ENCODE measurements around the gene C1orf159. TPM values are rescaled to one million over a fixed set of nuclear protein-coding genes. Genes with fewer than 3 reads are reported as not detected.
A peak's percentile ranks its signal among the peaks of the same experiment; 100 is the strongest.

C1orf159 gene
- total RNA-seq, 1 donor from 2014 or later = 9.7 TPM

DNA sequence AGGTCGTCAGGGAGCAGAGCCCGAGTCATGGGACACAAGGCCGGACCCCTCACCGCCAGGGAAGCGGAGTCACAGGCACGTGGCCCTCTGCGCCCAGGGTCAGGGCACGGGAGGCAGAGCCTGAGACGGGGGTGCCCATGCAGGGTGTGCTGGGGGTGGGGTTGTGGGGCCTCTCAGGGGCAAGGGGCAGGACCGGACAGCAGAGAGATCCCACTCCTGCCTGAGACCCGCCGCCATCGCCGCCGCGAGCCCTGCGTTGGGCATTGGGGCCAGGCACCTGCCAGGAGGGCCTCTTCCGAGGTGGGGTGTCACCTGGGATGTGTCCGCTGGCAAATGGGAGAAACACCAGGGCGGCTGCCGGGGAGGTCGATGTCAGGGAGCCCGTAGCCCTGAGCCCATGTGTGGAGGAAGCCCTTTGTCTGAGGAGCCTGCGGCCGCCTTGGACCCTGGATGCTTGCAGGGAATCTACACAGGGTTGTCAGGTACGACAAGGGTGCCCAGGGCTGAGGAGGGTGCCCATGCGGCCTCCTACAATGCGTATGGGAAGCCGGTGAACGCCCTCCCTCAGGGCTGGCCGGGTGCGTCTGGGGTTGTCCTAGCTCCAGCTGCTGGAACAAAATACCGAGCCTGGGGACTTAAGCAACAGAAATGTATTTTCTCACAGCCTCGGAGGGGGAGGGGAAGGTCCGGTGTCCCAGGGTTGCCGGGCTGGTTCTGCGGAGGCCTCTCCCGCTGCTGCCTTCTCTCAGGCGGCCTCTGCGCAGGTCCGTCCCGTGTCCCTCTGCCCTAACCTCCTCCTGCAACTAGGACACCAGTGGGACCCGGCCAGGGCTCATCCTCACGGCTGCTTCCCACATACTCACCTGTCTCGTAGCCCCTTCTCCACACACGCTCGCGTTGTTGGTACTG is 16.4 kb upstream of the C1orf159 start:
- H3K4me3 ChIP-seq = no peak overlapping the region
- ATAC-seq = peak; percentile 60
- intact Hi-C loops (cut with DNase I) = no loop called here
- no peaks in the 10 kb centered on the region for H3K36me3 ChIP-seq
- no peak for TF ChIP-seq CTCF (IDR thresholded peaks at IDR 0.05)
- no peak overlapping the region for H3K27ac ChIP-seq
- H3K9me3 ChIP-seq = no peaks in the 10 kb centered on the region
- peak; percentile 80 for DNase-seq
- H3K4me1 ChIP-seq = no peaks in the 10 kb centered on the region
- H3K27me3 ChIP-seq = peaks cover 9% of the 10 kb centered on the region

DNA sequence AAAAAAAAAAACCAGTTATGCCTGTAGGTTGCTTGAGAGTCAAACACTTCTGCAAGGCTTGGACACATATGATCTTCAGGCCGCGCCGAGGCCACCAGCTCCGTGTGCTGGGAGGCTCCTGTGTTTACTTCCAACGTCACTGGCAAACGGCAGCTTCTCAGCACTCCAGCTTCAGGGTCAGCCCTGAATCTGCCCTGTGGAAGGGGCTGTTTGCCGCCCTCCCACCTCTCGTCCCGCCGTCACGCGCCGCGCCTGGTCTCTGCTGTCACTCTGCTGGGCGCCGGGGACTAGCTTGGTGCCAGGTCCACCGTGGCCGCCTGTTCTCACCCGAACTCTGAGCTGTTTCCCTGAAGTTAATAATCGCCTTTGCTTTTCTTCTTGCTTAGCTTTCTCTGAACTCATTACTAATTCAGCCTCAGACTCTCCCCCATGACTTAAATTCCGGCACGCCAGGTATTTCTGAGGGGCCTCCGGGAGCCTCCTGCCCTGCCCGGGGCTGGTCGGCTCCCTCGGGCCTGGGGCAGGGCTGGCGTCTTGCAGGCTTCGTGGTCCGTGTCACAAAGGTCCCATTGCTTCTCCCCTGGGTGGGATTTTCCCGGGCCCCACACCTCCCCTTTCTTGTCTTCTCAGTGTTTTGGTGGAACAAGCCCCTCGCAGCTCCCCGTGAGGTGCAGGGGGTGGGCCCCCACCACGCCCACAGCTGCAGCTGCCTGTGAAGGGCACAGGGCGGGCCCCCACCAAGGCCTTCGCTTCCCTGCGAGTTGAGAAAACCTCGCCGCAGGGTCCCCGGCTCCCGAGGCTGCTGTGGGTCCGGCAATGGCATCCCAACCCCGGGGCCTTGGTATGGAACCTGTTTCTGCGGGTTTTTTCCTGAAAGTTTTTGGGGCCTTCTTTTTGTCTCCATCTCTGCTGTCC is 14.6 kb upstream of the C1orf159 start:
- ATAC-seq (no peak), DNase-seq (no peak)
- Histone ChIP-seq H3K27me3 (no peaks in the 10 kb centered on the region), H3K9me3 (no peaks in the 10 kb centered on the region), H3K27ac (no peak overlapping the region), H3K4me3 (no peak overlapping the region), H3K4me1 (no peaks in the 10 kb centered on the region), H3K36me3 (no peaks in the 10 kb centered on the region)
- intact Hi-C loops (cut with DNase I) = no loop called here
- TF ChIP-seq CTCF (IDR thresholded peaks at IDR 0.05) = no peak

- H3K27ac ChIP-seq = no peak overlapping the region
- ATAC-seq (no peak), DNase-seq (no peak)
- no peaks in the 10 kb centered on the region for H3K4me1 ChIP-seq
- no peak overlapping the region for H3K4me3 ChIP-seq
- TF ChIP-seq CTCF (IDR thresholded peaks at IDR 0.05) = no peak
- H3K27me3 ChIP-seq = no peaks in the 10 kb centered on the region
- no peaks in the 10 kb centered on the region for H3K9me3 ChIP-seq
- intact Hi-C loops (cut with DNase I) = loop anchor here (10.0 kb wide), 1 partner anchor 155 kb away; the partner anchor contains the start of gene SCNN1D
- no peaks in the 10 kb centered on the region for H3K36me3 ChIP-seq
These were observed 13.5 kb upstream of the C1orf159 start for GRCh38 chr1:1129381-1129821.

DNA sequence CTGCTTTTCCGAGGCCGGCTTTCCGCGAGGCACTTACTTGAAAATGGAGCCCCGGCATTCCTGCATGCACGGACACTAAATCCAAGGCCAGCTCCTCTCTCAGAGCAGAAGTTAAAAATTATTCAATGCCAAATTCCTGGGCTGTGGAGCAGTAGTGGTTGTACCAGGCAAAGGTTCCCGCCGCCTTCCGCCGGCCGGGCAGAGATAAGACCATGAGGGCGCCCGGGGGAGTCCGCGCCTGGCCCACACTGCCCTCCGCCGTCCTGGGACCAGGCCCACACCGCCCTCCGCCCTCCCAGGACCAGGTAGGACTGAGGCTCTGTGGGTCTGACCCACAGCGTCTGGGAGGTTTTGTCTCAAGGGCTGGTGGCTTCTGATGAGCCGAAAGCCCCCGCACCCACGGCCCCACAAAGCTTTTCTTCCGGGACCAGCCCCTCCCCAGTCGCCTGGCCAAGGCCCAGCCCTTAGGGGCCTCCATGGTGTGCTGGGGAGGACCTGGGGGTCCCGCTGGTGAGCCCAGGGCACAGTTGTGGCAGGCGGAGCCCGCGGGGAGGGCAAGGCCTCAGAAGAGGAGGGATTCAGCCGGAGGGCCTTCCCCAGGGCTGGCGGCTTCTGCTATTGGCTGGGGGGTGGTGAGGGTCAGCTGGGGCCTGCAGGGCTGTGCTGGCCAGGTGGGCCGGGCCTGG is 12.7 kb upstream of the C1orf159 start:
- H3K9me3 ChIP-seq = no peaks in the 10 kb centered on the region
- H3K4me3 ChIP-seq = peak overlapping the region; percentile 11
- no peak for DNase-seq
- no peaks in the 10 kb centered on the region for H3K27me3 ChIP-seq
- no peaks in the 10 kb centered on the region for H3K36me3 ChIP-seq
- ATAC-seq = peak; percentile 38
- TF ChIP-seq CTCF (IDR thresholded peaks at IDR 0.05) = no peak
- no peak overlapping the region for H3K27ac ChIP-seq
- intact Hi-C loops (cut with DNase I) = loop anchor here (10.0 kb wide), 1 partner anchor 156 kb away; the partner anchor contains the start of gene SCNN1D
- H3K4me1 ChIP-seq = no peaks in the 10 kb centered on the region

Data from upper lobe of right lung (tissue), 1 donor.